IPS-NIHi11 (cell line): ENCODE measurements around the gene SLC17A2.

ENCODE experiments used
- DNase-seq: peaks from one replicate; pipeline ENCODE4 v3.0.0; 2012; ENCODE audit warnings: mixed read lengths, low spot score

SLC17A2 gene

GRCh38 chr6:25883991-25884390 lies 46.5 kb downstream of the SLC17A2 start:
- DNase-seq: no peak

GRCh38 chr6:25883536-25883935 lies 47.0 kb downstream of the SLC17A2 start:
- no peak for DNase-seq

- DNase-seq: peak; percentile 57
Measured at GRCh38 chr6:25882051-25882496, 48.4 kb downstream of the SLC17A2 start.

GRCh38 chr6:25880601-25881000 lies 49.9 kb downstream of the SLC17A2 start:
- no peak for DNase-seq

- no peak for DNase-seq
Measured at GRCh38 chr6:25878721-25879322, 51.7 kb downstream of the SLC17A2 start.

- no peak for DNase-seq
Measured at GRCh38 chr6:25875926-25876602, 54.4 kb downstream of the SLC17A2 start.

GRCh38 chr6:25875563-25875905 lies 55.0 kb downstream of the SLC17A2 start:
- DNase-seq: no peak

- no peak for DNase-seq
Measured at GRCh38 chr6:25874822-25875562, 55.5 kb downstream of the SLC17A2 start.

- no peak for DNase-seq
Measured at GRCh38 chr6:25874118-25874517, 56.4 kb downstream of the SLC17A2 start, which contains the start of gene SLC17A3. Gene SLC17A3 (minus strand): TSS chr6:25874243. CDS start chr6:25868387, 5,856 bp downstream.

GRCh38 chr6:25872814-25873213 lies 57.7 kb downstream of the SLC17A2 start:
- no peak for DNase-seq

GRCh38 chr6:25869840-25870239 lies 60.7 kb downstream of the SLC17A2 start:
- DNase-seq: no peak

- DNase-seq: no peak
Measured at GRCh38 chr6:25868436-25869183, 61.9 kb downstream of the SLC17A2 start.

- no peak for DNase-seq
Measured at GRCh38 chr6:25866011-25866410, 64.5 kb downstream of the SLC17A2 start.

- DNase-seq: no peak
Measured at GRCh38 chr6:25863360-25863759, 67.1 kb downstream of the SLC17A2 start.
